Peyer's patch (tissue), 4 donors: ENCODE data around the gene IMPG2. TPM values are rescaled to one million over a fixed set of nuclear protein-coding genes. Genes with fewer than 3 reads are reported as not detected.

Experiments
- DNase-seq, 3 donors: peaks; one replicate each; pipeline ENCODE4 v3.0.0-alpha.2; 2017 to 2019
- H3K27ac ChIP-seq, 4 donors: fragments of 200-600 bp; sonication (generic); one replicate each; pipeline ENCODE4 v1.5.1; 2016 to 2019
- H3K27me3 ChIP-seq, 2 donors: fragments of 200-600 bp; sonication (generic); one replicate each; pipeline ENCODE4 v1.5.1; 2019
- H3K36me3 ChIP-seq, 3 donors: fragments of 200-600 bp; sonication (generic); one replicate each; pipeline ENCODE4 v1.5.1; 2016 to 2019
- H3K4me1 ChIP-seq, 4 donors: fragments of 200-600 bp; sonication (generic); one replicate each; pipeline ENCODE4 v1.5.1; 2016 to 2019
- H3K4me3 ChIP-seq, 4 donors: fragments of 200-600 bp; sonication (generic); 1 replicate in 3 of 4; 2 replicates in 1 of 4; pipeline ENCODE4 v1.5.1; 2016 to 2019; ENCODE audit warnings: mild to moderate bottlenecking in 1 of 4
- H3K9me3 ChIP-seq, 4 donors: fragments of 200-600 bp; sonication (generic); one replicate each; pipeline ENCODE4 v1.5.1; 2016 to 2019; ENCODE audit warnings: mild to moderate bottlenecking in 1 of 4
- CTCF ChIP-seq, 6 experiments: fragments of 450-650 bp in 4 of 6; fragments of 200-600 bp in 2 of 6; sonication (generic) in 1 of 6; IDR thresholded peaks; one replicate each; pipeline ENCODE4 v1.5.1; 2017 to 2019; ENCODE audit warnings: antibody characterized with exemption in 6 of 6, mild to moderate bottlenecking in 3 of 6, moderate library complexity in 1 of 6
- POLR2A ChIP-seq, 2 donors: fragments of 450-650 bp; IDR thresholded peaks; one replicate each; pipeline ENCODE4 v1.5.1; 2017; ENCODE audit warnings: antibody characterized with exemption in 2 of 2, mild to moderate bottlenecking in 2 of 2, moderate library complexity in 2 of 2
- total RNA-seq, 4 donors: library from RNA; depleted of rRNA; stranded (reverse); fragments of >200 nt; gene quantifications; one replicate each; pipeline ENCODE4 v1.1.0, GENCODE V29; 2016

The IMPG2 gene
- total RNA-seq, 4 donors from 2014 or later, result 0.27 to 0.83 (median 0.36) TPM

GRCh38 chr3:101235048-101235447 is 85.3 kb downstream of the IMPG2 start:
- H3K27ac ChIP-seq, result no peak overlapping the region
- no peaks in the 10 kb centered on the region for H3K4me1 ChIP-seq
- no peak for DNase-seq
- H3K36me3 ChIP-seq, result no peaks in the 10 kb centered on the region
- H3K27me3 ChIP-seq, result no peaks in the 10 kb centered on the region
- no peak overlapping the region for H3K4me3 ChIP-seq
- H3K9me3 ChIP-seq, result no peaks in the 10 kb centered on the region
- TF ChIP-seq CTCF (IDR thresholded peaks at IDR 0.05) (no peak), POLR2A (IDR thresholded peaks at IDR 0.05) (no peak)

GRCh38 chr3:101230618-101231017 is 89.8 kb downstream of the IMPG2 start:
- H3K4me1 ChIP-seq, result no peaks in the 10 kb centered on the region
- no peaks in the 10 kb centered on the region for H3K27me3 ChIP-seq
- H3K27ac ChIP-seq, result no peak overlapping the region
- H3K4me3 ChIP-seq, result no peak overlapping the region
- no peaks in the 10 kb centered on the region for H3K36me3 ChIP-seq
- no peak for TF ChIP-seq CTCF (IDR thresholded peaks at IDR 0.05)
- TF ChIP-seq POLR2A (IDR thresholded peaks at IDR 0.05), result no peak
- no peak for DNase-seq
- H3K9me3 ChIP-seq, result no peaks in the 10 kb centered on the region

- no peak for TF ChIP-seq POLR2A (IDR thresholded peaks at IDR 0.05)
- TF ChIP-seq CTCF (IDR thresholded peaks at IDR 0.05), result peak in 3 of 6 experiments; percentile 26 to 35 (median 32)
- no peaks in the 10 kb centered on the region for H3K4me1 ChIP-seq
Observed at GRCh38 chr3:101229681-101230080, 90.7 kb downstream of the IMPG2 start.

GRCh38 chr3:101228441-101228840 is 91.9 kb downstream of the IMPG2 start:
- no peaks in the 10 kb centered on the region for H3K9me3 ChIP-seq
- no peaks in the 10 kb centered on the region for H3K4me1 ChIP-seq
- no peaks in the 10 kb centered on the region for H3K27me3 ChIP-seq
- H3K27ac ChIP-seq, result no peak overlapping the region
- DNase-seq, result no peak
- no peak overlapping the region for H3K4me3 ChIP-seq
- TF ChIP-seq CTCF (IDR thresholded peaks at IDR 0.05) (no peak), POLR2A (IDR thresholded peaks at IDR 0.05) (no peak)
- H3K36me3 ChIP-seq, result no peaks in the 10 kb centered on the region

More at GRCh38 chr3:101229681-101230080, 90.7 kb downstream of the IMPG2 start:
- no peaks in the 10 kb centered on the region for H3K27me3 ChIP-seq
- H3K9me3 ChIP-seq, result no peaks in the 10 kb centered on the region
- no peak overlapping the region for H3K27ac ChIP-seq
- no peak overlapping the region for H3K4me3 ChIP-seq
- DNase-seq, result no peak
- H3K36me3 ChIP-seq, result no peaks in the 10 kb centered on the region

- Histone ChIP-seq H3K27me3 (no peaks in the 10 kb centered on the region), H3K27ac (no peak overlapping the region), H3K4me3 (no peak overlapping the region), H3K4me1 (no peaks in the 10 kb centered on the region), H3K36me3 (no peaks in the 10 kb centered on the region), H3K9me3 (no peaks in the 10 kb centered on the region)
- no peak for DNase-seq
- TF ChIP-seq CTCF (IDR thresholded peaks at IDR 0.05) (no peak), POLR2A (IDR thresholded peaks at IDR 0.05) (no peak)
Observed at GRCh38 chr3:101224739-101225138, 95.6 kb downstream of the IMPG2 start.

- Histone ChIP-seq H3K4me1 (no peaks in the 10 kb centered on the region), H3K36me3 (no peaks in the 10 kb centered on the region), H3K27me3 (no peaks in the 10 kb centered on the region), H3K4me3 (no peak overlapping the region), H3K27ac (no peak overlapping the region), H3K9me3 (no peaks in the 10 kb centered on the region)
- DNase-seq, result no peak
- no peak for TF ChIP-seq CTCF (IDR thresholded peaks at IDR 0.05)
- TF ChIP-seq POLR2A (IDR thresholded peaks at IDR 0.05), result no peak
Observed at GRCh38 chr3:101223016-101223415, 97.4 kb downstream of the IMPG2 start.
